ENCODE results near the gene GPATCH2.

GRCh38 chr1:217526636-217527035 is 104.3 kb downstream of the GPATCH2 start:
- no peak for TF ChIP-seq TCF12 (IDR thresholded peaks at IDR 0.05; ENCODE audit: low read depth)
- TF ChIP-seq NFIC (IDR thresholded peaks at IDR 0.05): no peak
- no peak for TF ChIP-seq EP300 (IDR thresholded peaks at IDR 0.05; ENCODE audit: borderline replicate concordance)
- TF ChIP-seq CREB1 (IDR thresholded peaks at IDR 0.05; ENCODE audit: low read depth): no peak
- TF ChIP-seq, protein P1, sequence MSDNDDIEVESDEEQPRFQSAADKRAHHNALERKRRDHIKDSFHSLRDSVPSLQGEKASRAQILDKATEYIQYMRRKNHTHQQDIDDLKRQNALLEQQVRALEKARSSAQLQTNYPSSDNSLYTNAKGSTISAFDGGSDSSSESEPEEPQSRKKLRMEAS (IDR thresholded peaks at IDR 0.05): no peak
- TF ChIP-seq RAD21 (IDR thresholded peaks at IDR 0.05; ENCODE audit: low read depth): no peak

All from Ishikawa (cell line).